SK-N-SH (cell line): Measurements from ENCODE around the gene NLRC5.

ENCODE experiments used
- CHD2 ChIP-seq: fragments of 150-350 bp; IDR thresholded peaks from 2 replicates; pipeline ENCODE4 v1.6.1; 2018; ENCODE audit warnings: low read length; ENCODE audit not compliant: partially characterized antibody
- CTCF ChIP-seq: fragments of 200-600 bp; sonication (generic); IDR thresholded peaks from 2 replicates; pipeline ENCODE4 v1.6.1; 2017; ENCODE audit warnings: antibody characterized with exemption, mild to moderate bottlenecking, moderate library complexity
- EZH2phosphoT487 ChIP-seq: fragments of 200-600 bp; sonication (generic); IDR thresholded peaks from 2 replicates; pipeline ENCODE4 v1.6.1; 2017; ENCODE audit warnings: low read depth, mixed run types, mild to moderate bottlenecking, antibody characterized with exemption, moderate library complexity, borderline replicate concordance
- MAX ChIP-seq: IDR thresholded peaks from 2 replicates; pipeline ENCODE4 v1.4.0; 2012; ENCODE audit warnings: low read depth
- MXI1 ChIP-seq: IDR thresholded peaks from 2 replicates; pipeline ENCODE4 v1.6.1; 2012; ENCODE audit warnings: mild to moderate bottlenecking, low read depth, low read length, improper control_type of control experiment
- NRF1 ChIP-seq: IDR thresholded peaks from 2 replicates; pipeline ENCODE4 v1.6.1; 2012; ENCODE audit warnings: low read depth, mild to moderate bottlenecking, low read length
- PBX3 ChIP-seq: IDR thresholded peaks from 2 replicates; pipeline ENCODE4; 2012
- POLR2AphosphoS5 ChIP-seq: IDR thresholded peaks from 2 replicates; pipeline ENCODE4 v1.6.1; 2012; ENCODE audit warnings: low read depth, low read length
- ZBTB33 ChIP-seq: IDR thresholded peaks from 2 replicates; pipeline ENCODE4 v1.4.0; 2012; ENCODE audit warnings: low read depth, borderline replicate concordance
- TF ChIP-seq, protein P1 (sequence below): IDR thresholded peaks from 2 replicates; pipeline ENCODE4 v1.6.1; 2012; ENCODE audit warnings: mild to moderate bottlenecking, low read depth, low read length, moderate library complexity
- TF ChIP-seq, protein P2 (sequence below): fragments of 150-350 bp; IDR thresholded peaks from 2 replicates; pipeline ENCODE4 v1.6.1; 2017; ENCODE audit warnings: antibody characterized with exemption, low read length, low read depth, borderline replicate concordance

DNA sequence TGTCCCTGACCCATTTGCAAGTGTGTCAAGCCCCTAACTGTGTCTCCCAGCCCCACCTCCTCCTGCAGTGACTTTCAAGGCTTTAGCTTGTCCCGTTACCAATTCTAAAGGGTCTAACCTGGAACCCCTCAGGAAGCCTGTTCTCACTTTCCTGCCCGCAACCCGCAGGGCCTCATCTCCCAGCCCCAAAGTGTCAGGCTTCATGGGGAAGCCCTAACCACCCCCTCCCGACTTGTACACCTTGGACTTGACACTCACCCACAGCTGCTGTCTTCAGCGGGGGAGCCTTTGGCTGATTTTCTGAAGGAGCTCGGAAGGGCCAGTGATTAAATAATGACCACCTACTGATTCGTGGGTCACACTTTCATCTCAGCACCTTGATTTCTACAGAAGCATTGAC is 33.1 kb downstream of the NLRC5 start:
- TF ChIP-seq, protein P1, sequence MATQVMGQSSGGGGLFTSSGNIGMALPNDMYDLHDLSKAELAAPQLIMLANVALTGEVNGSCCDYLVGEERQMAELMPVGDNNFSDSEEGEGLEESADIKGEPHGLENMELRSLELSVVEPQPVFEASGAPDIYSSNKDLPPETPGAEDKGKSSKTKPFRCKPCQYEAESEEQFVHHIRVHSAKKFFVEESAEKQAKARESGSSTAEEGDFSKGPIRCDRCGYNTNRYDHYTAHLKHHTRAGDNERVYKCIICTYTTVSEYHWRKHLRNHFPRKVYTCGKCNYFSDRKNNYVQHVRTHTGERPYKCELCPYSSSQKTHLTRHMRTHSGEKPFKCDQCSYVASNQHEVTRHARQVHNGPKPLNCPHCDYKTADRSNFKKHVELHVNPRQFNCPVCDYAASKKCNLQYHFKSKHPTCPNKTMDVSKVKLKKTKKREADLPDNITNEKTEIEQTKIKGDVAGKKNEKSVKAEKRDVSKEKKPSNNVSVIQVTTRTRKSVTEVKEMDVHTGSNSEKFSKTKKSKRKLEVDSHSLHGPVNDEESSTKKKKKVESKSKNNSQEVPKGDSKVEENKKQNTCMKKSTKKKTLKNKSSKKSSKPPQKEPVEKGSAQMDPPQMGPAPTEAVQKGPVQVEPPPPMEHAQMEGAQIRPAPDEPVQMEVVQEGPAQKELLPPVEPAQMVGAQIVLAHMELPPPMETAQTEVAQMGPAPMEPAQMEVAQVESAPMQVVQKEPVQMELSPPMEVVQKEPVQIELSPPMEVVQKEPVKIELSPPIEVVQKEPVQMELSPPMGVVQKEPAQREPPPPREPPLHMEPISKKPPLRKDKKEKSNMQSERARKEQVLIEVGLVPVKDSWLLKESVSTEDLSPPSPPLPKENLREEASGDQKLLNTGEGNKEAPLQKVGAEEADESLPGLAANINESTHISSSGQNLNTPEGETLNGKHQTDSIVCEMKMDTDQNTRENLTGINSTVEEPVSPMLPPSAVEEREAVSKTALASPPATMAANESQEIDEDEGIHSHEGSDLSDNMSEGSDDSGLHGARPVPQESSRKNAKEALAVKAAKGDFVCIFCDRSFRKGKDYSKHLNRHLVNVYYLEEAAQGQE = no peak
- TF ChIP-seq MXI1 = no peak
- TF ChIP-seq PBX3 = no peak
- TF ChIP-seq EZH2phosphoT487 = no peak
- TF ChIP-seq POLR2AphosphoS5 = no peak
- TF ChIP-seq MAX = no peak
- no peak for TF ChIP-seq NRF1
- no peak for TF ChIP-seq CTCF
- TF ChIP-seq ZBTB33 = no peak
- TF ChIP-seq, protein P2, sequence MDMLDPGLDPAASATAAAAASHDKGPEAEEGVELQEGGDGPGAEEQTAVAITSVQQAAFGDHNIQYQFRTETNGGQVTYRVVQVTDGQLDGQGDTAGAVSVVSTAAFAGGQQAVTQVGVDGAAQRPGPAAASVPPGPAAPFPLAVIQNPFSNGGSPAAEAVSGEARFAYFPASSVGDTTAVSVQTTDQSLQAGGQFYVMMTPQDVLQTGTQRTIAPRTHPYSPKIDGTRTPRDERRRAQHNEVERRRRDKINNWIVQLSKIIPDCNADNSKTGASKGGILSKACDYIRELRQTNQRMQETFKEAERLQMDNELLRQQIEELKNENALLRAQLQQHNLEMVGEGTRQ = no peak
- no peak for TF ChIP-seq CHD2
